SKM-1 (cell line): ENCODE measurements around the gene LRP2.

Experiments
- DNase-seq: peaks from one replicate; lab custom pipeline; 2025; ENCODE audit not compliant: unreplicated experiment; lab: John Stamatoyannopoulos, UW

LRP2 gene

GRCh38 chr2:169094676-169095075, 267.7 kb downstream of the LRP2 start:
- DNase-seq: no peak

- DNase-seq: no peak
These were observed 268.8 kb downstream of the LRP2 start for GRCh38 chr2:169093535-169093934.

- DNase-seq: no peak
These were observed 270.4 kb downstream of the LRP2 start for GRCh38 chr2:169091761-169092519.

- no peak for DNase-seq
These were observed 271.1 kb downstream of the LRP2 start for GRCh38 chr2:169091256-169091655.

- DNase-seq: peak; percentile 50
These were observed 272.1 kb downstream of the LRP2 start for GRCh38 chr2:169090133-169090820.

GRCh38 chr2:169089182-169089581, 273.2 kb downstream of the LRP2 start:
- DNase-seq: no peak

- DNase-seq: no peak
These were observed 274.5 kb downstream of the LRP2 start for GRCh38 chr2:169087757-169088379.

- DNase-seq: no peak
These were observed 275.4 kb downstream of the LRP2 start for GRCh38 chr2:169086893-169087467.

- peak; percentile 29 for DNase-seq
These were observed 279.3 kb downstream of the LRP2 start for GRCh38 chr2:169082995-169083394.

- no peak for DNase-seq
These were observed 280.8 kb downstream of the LRP2 start for GRCh38 chr2:169081551-169081950.

- DNase-seq: no peak
These were observed 281.9 kb downstream of the LRP2 start for GRCh38 chr2:169080250-169081069.

- DNase-seq: no peak
These were observed 284.6 kb downstream of the LRP2 start for GRCh38 chr2:169077674-169078240.
